Heart right ventricle (tissue), 16 donors: ENCODE data around the gene TPSB2. TPM values are rescaled to one million over a fixed set of nuclear protein-coding genes. Genes with fewer than 3 reads are reported as not detected.

Experiments
- ATAC-seq, 8 donors: fragments of 200-7000 bp; cut with Tn5 transposase; one replicate each; pipeline ENCODE4 v1.9.1; 2020; ENCODE audit warnings: mild to moderate bottlenecking in 8 of 8, moderate library complexity in 8 of 8, moderate number of reproducible peaks in 1 of 8
- DNase-seq, 2 donors: peaks; one replicate each; pipeline ENCODE4 v3.0.0-alpha.2; 2020
- H3K27ac ChIP-seq, 10 donors: fragments of 200-600 bp; sonication (generic) in 2 of 10; one replicate each; pipeline versions ENCODE4 v1.5.0 to v1.8.0; 2020 to 2022; ENCODE audit warnings: mild to moderate bottlenecking in 3 of 10
- H3K27me3 ChIP-seq, 7 donors: fragments of 200-600 bp; one replicate each; pipeline ENCODE4 v1.8.0; 2021 to 2022; ENCODE audit warnings: mild to moderate bottlenecking in 2 of 7
- H3K36me3 ChIP-seq, 9 donors: fragments of 200-600 bp; sonication (generic) in 1 of 9; one replicate each; pipeline versions ENCODE4 v1.5.0 to v1.8.0; 2020 to 2022; ENCODE audit warnings: mild to moderate bottlenecking in 2 of 9
- H3K4me1 ChIP-seq, 9 donors: fragments of 200-600 bp; sonication (generic) in 1 of 9; one replicate each; pipeline versions ENCODE4 v1.5.0 to v1.8.0; 2020 to 2022; ENCODE audit warnings: mild to moderate bottlenecking in 4 of 9
- H3K4me3 ChIP-seq, 10 donors: fragments of 200-600 bp; sonication (generic) in 2 of 10; one replicate each; pipeline versions ENCODE4 v1.5.0 to v1.8.0; 2020 to 2022; ENCODE audit warnings: mild to moderate bottlenecking in 7 of 10, moderate library complexity in 2 of 10
- H3K9me3 ChIP-seq, 11 donors: fragments of 200-600 bp in 10 of 11; sonication (generic) in 2 of 11; one replicate each; pipeline versions ENCODE4 v1.5.0 to v1.8.0; 2013 to 2022; ENCODE audit warnings: mild to moderate bottlenecking in 2 of 11, control low read depth in 1 of 11, moderate library complexity in 1 of 11
- CTCF ChIP-seq, 9 donors: fragments of 200-600 bp; sonication (generic) in 2 of 9; IDR thresholded peaks; one replicate each; pipeline versions ENCODE4 v1.5.0 to v1.8.0; 2021 to 2022; ENCODE audit warnings: antibody characterized with exemption in 9 of 9, mild to moderate bottlenecking in 5 of 9, moderate library complexity in 1 of 9
- WGBS, 2 donors: extraction: QIAGEN DNeasy Blood & Tissue Kit; methylation state at CpG; one replicate each; pipeline ENCODE4 v1.1.7; 2013; ENCODE audit warnings: inconsistent platforms in 1 of 2; 5-methylcytosine and 5-hydroxymethylcytosine counted together
- intact Hi-C, 10 donors: fragments of 100-400 bp; cut with DNase I; formaldehyde crosslinking; loops; one replicate each; pipeline versions ENCODE4 v1.11.1 to v1.14.2; 2022
- polyA plus RNA-seq, 2 donors: library from polyadenylated mRNA; stranded (reverse); fragments of 200-250 nt; gene quantifications; one replicate each; pipeline ENCODE4 v1.2.3, GENCODE V29; 2013
- total RNA-seq, 10 donors: library from RNA; stranded (reverse); fragmentation: NEBNext Ultra II Directional in 3 of 10; extraction: Animal tissue kit (Norgen Biotek cat#: 25700) in 3 of 10; gene quantifications; one replicate each; pipeline versions ENCODE4 v1.2.1 to v1.2.4, GENCODE V29; 2021 to 2023
- donor health status: Arrhythmogenic right ventricular cardiomyopathy.
- donor health status: ischemic (EF 13 %, LVEDD 7.1; RV severe dilation, severe dysfunction).
- donor health status: healthy with polysubstance abuse.
- donor health status: DM: no; HTN: yes; CAD: no.
- donor health status: DM: no; HTN: no; CAD: no.
- donor health status: ischemic (EF 25% LVEDD 6.9; RV normal size, moderate dysfunction).
- donor health status: ischemic (EF 25% LVEDD 5.7; RV mildly dilated, moderate dysfunction).
- donor health status: healthy.
- donor health status: DM: yes; HTN: yes; CAD: no.
- donor health status: Ischemic cardiomyopathy.
- donor health status: ischemic (EF 35%, LVEDD 5.7; RV mildly dilated, moderate dysfunction).
- donor health status: nonischemic (EF 11% LVEDD 7.7; RV severe dilation, severe dysfunction).
- donor health status: DM: yes; HTN: yes; CAD: no.
- donor health status: PGD.
- donor health status: ischemic (EF 29% LVEDD 5.4; RV normal size, mild dysfunction).
- donor health status: nonischemic (EF 23%, LVEDD 6.1; RV moderate dilation, normal function).

TPSB2 gene
- total and polyA plus RNA-seq, 12 donors, result 0.33 to 6.4 (median 1.9) TPM

- no peak for TF ChIP-seq CTCF (IDR thresholded peaks at IDR 0.05)
- intact Hi-C loops, result no loop called here
- H3K36me3 ChIP-seq, result no peaks in the 10 kb centered on the region
Measured at GRCh38 chr16:1215574-1216295, 14.2 kb downstream of the TPSB2 start.

GRCh38 chr16:1214719-1215118 lies 15.3 kb downstream of the TPSB2 start:
- no peak for DNase-seq
- Histone ChIP-seq H3K27me3 (no peaks in the 10 kb centered on the region), H3K4me1 (no peaks in the 10 kb centered on the region), H3K9me3 (no peaks in the 10 kb centered on the region), H3K4me3 (no peak overlapping the region), H3K36me3 (no peaks in the 10 kb centered on the region), H3K27ac (no peak overlapping the region)
- no peak for ATAC-seq
- WGBS, 2 donors, result 79 to 85% methylated on average over 16 of the region's 16 CpGs
- intact Hi-C loops, result no loop called here
- TF ChIP-seq CTCF (IDR thresholded peaks at IDR 0.05), result no peak

More at GRCh38 chr16:1215574-1216295, 14.2 kb downstream of the TPSB2 start:
- H3K9me3 ChIP-seq, result no peaks in the 10 kb centered on the region
- H3K27me3 ChIP-seq, result no peaks in the 10 kb centered on the region
- ATAC-seq (no peak), DNase-seq (no peak)
- H3K4me1 ChIP-seq, result no peaks in the 10 kb centered on the region
- H3K27ac ChIP-seq, result no peak overlapping the region
- H3K4me3 ChIP-seq, result no peak overlapping the region
- WGBS, 2 donors, result 75 to 84% methylated on average over 31 to 32 of the region's 32 CpGs

GRCh38 chr16:1213796-1214372 lies 16.1 kb downstream of the TPSB2 start:
- Histone ChIP-seq H3K4me3 (no peak overlapping the region), H3K4me1 (no peaks in the 10 kb centered on the region), H3K9me3 (no peaks in the 10 kb centered on the region), H3K27ac (no peak overlapping the region), H3K36me3 (no peaks in the 10 kb centered on the region), H3K27me3 (no peaks in the 10 kb centered on the region)
- no peak for DNase-seq
- no peak for ATAC-seq
- no peak for TF ChIP-seq CTCF (IDR thresholded peaks at IDR 0.05)
- intact Hi-C loops, result no loop called here
- 85 to 88% methylated on average over 24 to 25 of the region's 25 CpGs for WGBS, 2 donors

GRCh38 chr16:1213231-1213630 lies 16.8 kb downstream of the TPSB2 start:
- H3K4me3 ChIP-seq, result no peak overlapping the region
- no peak for DNase-seq
- no peaks in the 10 kb centered on the region for H3K36me3 ChIP-seq
- no peaks in the 10 kb centered on the region for H3K4me1 ChIP-seq
- H3K27me3 ChIP-seq, result no peaks in the 10 kb centered on the region
- no peak for TF ChIP-seq CTCF (IDR thresholded peaks at IDR 0.05)
- H3K27ac ChIP-seq, result no peak overlapping the region
- intact Hi-C loops, result no loop called here
- no peak for ATAC-seq
- 78 to 85% methylated on average over 8 of the region's 8 CpGs for WGBS, 2 donors
- no peaks in the 10 kb centered on the region for H3K9me3 ChIP-seq
